Trophoblast cell (in vitro differentiated cells and primary cell): ENCODE results near the gene RNF125.
A peak's percentile ranks its signal among the peaks of the same experiment; 100 is the strongest.

Experiments used
- DNase-seq, 2 donors: peaks; one replicate each; pipeline ENCODE4 v3.0.0-alpha.2; 2016
- H2AFZ ChIP-seq: 2 replicates; pipeline ENCODE4 v1.6.1; 2013; ENCODE audit warnings: low read length, moderate library complexity, mild to moderate bottlenecking; ENCODE audit not compliant: insufficient read depth, poor library complexity
- H2AK5ac ChIP-seq: 2 replicates; pipeline ENCODE4 v1.6.1; 2013; ENCODE audit warnings: mild to moderate bottlenecking, low read length
- H2BK120ac ChIP-seq: 2 replicates; pipeline ENCODE4 v1.6.1; 2013; ENCODE audit warnings: low read length, mild to moderate bottlenecking, moderate library complexity; ENCODE audit not compliant: insufficient read depth, poor library complexity
- H2BK12ac ChIP-seq: 2 replicates; pipeline ENCODE4 v1.6.1; 2013; ENCODE audit warnings: mild to moderate bottlenecking, low read length, moderate library complexity
- H2BK5ac ChIP-seq: 2 replicates; pipeline ENCODE4 v1.6.1; 2013; ENCODE audit warnings: low read length, low read depth, moderate library complexity, mild to moderate bottlenecking; ENCODE audit not compliant: poor library complexity
- H3K14ac ChIP-seq: 2 replicates; pipeline ENCODE4 v1.6.1; 2013; ENCODE audit warnings: mild to moderate bottlenecking, low read length
- H3K18ac ChIP-seq: 2 replicates; pipeline ENCODE4 v1.6.1; 2013; ENCODE audit warnings: mild to moderate bottlenecking, low read length
- H3K23ac ChIP-seq: 2 replicates; pipeline ENCODE4 v1.6.1; 2013; ENCODE audit warnings: low read length
- H3K27ac ChIP-seq: 2 replicates; pipeline ENCODE4 v1.5.1; 2013; ENCODE audit warnings: low read depth, mild to moderate bottlenecking, inconsistent platforms, low read length, moderate library complexity
- H3K27me3 ChIP-seq: 2 replicates; pipeline ENCODE4 v1.6.1; 2013; ENCODE audit warnings: inconsistent platforms, mild to moderate bottlenecking, low read length, moderate library complexity; ENCODE audit not compliant: insufficient read depth
- H3K36me3 ChIP-seq, 2 experiments: 1 replicate in 1 of 2; 2 replicates in 1 of 2; pipeline ENCODE4 v1.6.1; 2013; ENCODE audit warnings: low read length in 2 of 2, mild to moderate bottlenecking in 2 of 2, moderate library complexity in 1 of 2; ENCODE audit not compliant: insufficient read depth in 2 of 2, control insufficient read depth in 1 of 2
- H3K4ac ChIP-seq: 2 replicates; pipeline ENCODE4 v1.6.1; 2013; ENCODE audit warnings: low read depth, mild to moderate bottlenecking, low read length, moderate library complexity
- H3K4me1 ChIP-seq, 2 experiments: 1 replicate in 1 of 2; 2 replicates in 1 of 2; pipeline ENCODE4 v1.6.1; 2013; ENCODE audit warnings: low read length in 2 of 2, mild to moderate bottlenecking in 2 of 2, moderate library complexity in 1 of 2; ENCODE audit not compliant: insufficient read depth in 2 of 2, control insufficient read depth in 1 of 2
- H3K4me2 ChIP-seq: 2 replicates; pipeline ENCODE4 v1.6.1; 2013; ENCODE audit warnings: inconsistent platforms, mild to moderate bottlenecking, low read length, moderate library complexity
- H3K4me3 ChIP-seq: 2 replicates; pipeline ENCODE4 v1.5.1; 2013; ENCODE audit warnings: mild to moderate bottlenecking, low read depth, low read length, inconsistent platforms
- H3K79me1 ChIP-seq: one replicate; pipeline ENCODE4 v1.6.1; 2013; ENCODE audit warnings: low read length
- H3K79me2 ChIP-seq: 2 replicates; pipeline ENCODE4 v1.6.1; 2013; ENCODE audit warnings: low read length, mild to moderate bottlenecking; ENCODE audit not compliant: control insufficient read depth, insufficient read depth, poor library complexity
- H3K9ac ChIP-seq: 2 replicates; pipeline ENCODE4 v1.6.1; 2013; ENCODE audit warnings: mild to moderate bottlenecking, low read length
- H3K9me3 ChIP-seq: 2 replicates; pipeline ENCODE4 v1.6.1; 2013; ENCODE audit warnings: low read depth, mild to moderate bottlenecking, control low read depth, inconsistent platforms, low read length; ENCODE audit not compliant: insufficient read depth
- H4K12ac ChIP-seq: 2 replicates; pipeline ENCODE4 v1.6.1; 2013; ENCODE audit warnings: low read depth, mild to moderate bottlenecking, low read length, moderate library complexity
- H4K8ac ChIP-seq: 2 replicates; pipeline ENCODE4 v1.6.1; 2013; ENCODE audit warnings: low read depth, mild to moderate bottlenecking, low read length, moderate library complexity
- H4K91ac ChIP-seq: one replicate; pipeline ENCODE4 v1.6.1; 2013; ENCODE audit warnings: low read depth, mild to moderate bottlenecking, low read length, moderate library complexity
- WGBS: extraction: QIAGEN DNeasy Blood & Tissue Kit; methylation state at CpG from one replicate; pipeline ENCODE4 v1.1.7; 2013; ENCODE audit warnings: missing lambda C conversion rate; ENCODE audit not compliant: insufficient read length, insufficient coverage; ENCODE audit errors: extremely low coverage; 5-methylcytosine and 5-hydroxymethylcytosine counted together

The RNF125 gene

GRCh38 chr18:32060026-32060425, 41.4 kb downstream of the RNF125 start:
- H3K27ac ChIP-seq: no peak overlapping the region
- H3K4ac ChIP-seq: no peak overlapping the region
- H2AFZ ChIP-seq: no peak overlapping the region
- H3K18ac ChIP-seq: no peak overlapping the region
- no peak for DNase-seq
- no peaks in the 10 kb centered on the region for H3K27me3 ChIP-seq
- no peaks in the 10 kb centered on the region for H3K4me1 ChIP-seq
- H3K4me3 ChIP-seq: no peak overlapping the region
- H2BK120ac ChIP-seq: no peak overlapping the region
- WGBS: no CpG with 5 or more reads among the region's 2 CpGs
- H2BK5ac ChIP-seq: no peak overlapping the region
- no peak overlapping the region for H3K14ac ChIP-seq
- no peak overlapping the region for H3K4me2 ChIP-seq
- H3K36me3 ChIP-seq: no peaks in the 10 kb centered on the region
- H4K91ac ChIP-seq: no peak overlapping the region
- H4K12ac ChIP-seq: no peak overlapping the region
- no peak overlapping the region for H3K23ac ChIP-seq
- H3K79me1 ChIP-seq: no peaks in the 10 kb centered on the region
- H3K9me3 ChIP-seq: no peaks in the 10 kb centered on the region
- no peak overlapping the region for H3K9ac ChIP-seq
- no peak overlapping the region for H4K8ac ChIP-seq
- H2BK12ac ChIP-seq: no peak overlapping the region
- no peak overlapping the region for H2AK5ac ChIP-seq
- H3K79me2 ChIP-seq: no peaks in the 10 kb centered on the region

GRCh38 chr18:32067375-32068167, 48.9 kb downstream of the RNF125 start:
- no peak overlapping the region for H3K4me2 ChIP-seq
- H3K14ac ChIP-seq: no peak overlapping the region
- no peak overlapping the region for H2AK5ac ChIP-seq
- no peak overlapping the region for H4K12ac ChIP-seq
- H3K4me1 ChIP-seq: no peaks in the 10 kb centered on the region
- no peak for DNase-seq
- no peak overlapping the region for H3K18ac ChIP-seq
- WGBS: no CpG with 5 or more reads among the region's 3 CpGs
- H3K36me3 ChIP-seq: no peaks in the 10 kb centered on the region
- H2AFZ ChIP-seq: no peak overlapping the region
- no peaks in the 10 kb centered on the region for H3K79me2 ChIP-seq
- H3K4me3 ChIP-seq: no peak overlapping the region
- H3K23ac ChIP-seq: no peak overlapping the region
- H2BK12ac ChIP-seq: no peak overlapping the region
- H4K91ac ChIP-seq: no peak overlapping the region
- no peak overlapping the region for H2BK5ac ChIP-seq
- H3K9me3 ChIP-seq: no peaks in the 10 kb centered on the region
- no peak overlapping the region for H4K8ac ChIP-seq
- no peak overlapping the region for H3K4ac ChIP-seq
- no peaks in the 10 kb centered on the region for H3K27me3 ChIP-seq
- no peak overlapping the region for H3K9ac ChIP-seq
- no peak overlapping the region for H3K27ac ChIP-seq
- H2BK120ac ChIP-seq: no peak overlapping the region
- H3K79me1 ChIP-seq: no peaks in the 10 kb centered on the region

GRCh38 chr18:32072321-32072720, 53.7 kb downstream of the RNF125 start:
- no peak overlapping the region for H3K4me3 ChIP-seq
- no peak overlapping the region for H2BK5ac ChIP-seq
- no peak overlapping the region for H2BK12ac ChIP-seq
- WGBS: no CpG with 5 or more reads among the region's 4 CpGs
- no peak overlapping the region for H3K18ac ChIP-seq
- H3K36me3 ChIP-seq: no peaks in the 10 kb centered on the region
- no peak overlapping the region for H3K4ac ChIP-seq
- H4K8ac ChIP-seq: no peak overlapping the region
- no peak overlapping the region for H3K14ac ChIP-seq
- no peaks in the 10 kb centered on the region for H3K79me1 ChIP-seq
- no peak overlapping the region for H2AK5ac ChIP-seq
- no peak overlapping the region for H3K23ac ChIP-seq
- no peaks in the 10 kb centered on the region for H3K79me2 ChIP-seq
- H3K9me3 ChIP-seq: no peaks in the 10 kb centered on the region
- H3K4me1 ChIP-seq: no peaks in the 10 kb centered on the region
- H4K12ac ChIP-seq: no peak overlapping the region
- no peak overlapping the region for H3K27ac ChIP-seq
- H3K9ac ChIP-seq: no peak overlapping the region
- H4K91ac ChIP-seq: no peak overlapping the region
- no peak overlapping the region for H2AFZ ChIP-seq
- H2BK120ac ChIP-seq: no peak overlapping the region
- no peak overlapping the region for H3K4me2 ChIP-seq
- peak in 1 of 2 donors; percentile 52 for DNase-seq
- no peaks in the 10 kb centered on the region for H3K27me3 ChIP-seq

DNA sequence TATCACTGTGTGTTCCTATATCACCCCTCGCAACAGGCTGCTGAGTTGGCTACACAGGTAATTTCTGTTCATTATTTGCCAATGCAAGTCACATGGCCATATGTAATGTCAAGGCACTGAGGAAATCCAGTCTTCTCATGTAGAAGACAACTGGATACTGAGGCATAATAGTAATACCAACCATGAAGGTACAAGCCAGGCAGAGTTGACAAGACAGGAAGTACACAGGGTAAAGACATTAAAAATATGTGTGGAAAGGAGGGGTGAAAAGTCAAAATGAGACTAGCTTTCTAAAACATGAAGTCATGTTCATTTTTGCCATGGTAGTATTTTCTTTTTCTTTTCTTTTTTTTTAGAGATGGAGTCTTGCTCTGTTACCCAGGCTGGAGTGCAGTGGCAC, 55.6 kb downstream of the RNF125 start:
- Histone ChIP-seq H4K91ac (no peak overlapping the region), H3K18ac (no peak overlapping the region), H2AK5ac (no peak overlapping the region), H3K79me1 (no peaks in the 10 kb centered on the region), H3K27ac (no peak overlapping the region), H3K4me2 (no peak overlapping the region), H2BK120ac (no peak overlapping the region), H2BK5ac (no peak overlapping the region), H3K36me3 (no peaks in the 10 kb centered on the region), H3K4ac (no peak overlapping the region), H3K14ac (no peak overlapping the region), H4K12ac (no peak overlapping the region), H4K8ac (no peak overlapping the region), H3K9ac (no peak overlapping the region), H3K4me3 (no peak overlapping the region), H3K9me3 (no peaks in the 10 kb centered on the region), H3K23ac (no peak overlapping the region), H2AFZ (no peak overlapping the region), H3K4me1 (no peaks in the 10 kb centered on the region), H2BK12ac (no peak overlapping the region), H3K27me3 (no peaks in the 10 kb centered on the region), H3K79me2 (no peaks in the 10 kb centered on the region)
- DNase-seq: no peak
- no CpG with 5 or more reads among the region's 1 CpG for WGBS
